IMR-90 (cell line): ENCODE data around the gene CREB5. TPM values are rescaled to one million over a fixed set of nuclear protein-coding genes. Genes with fewer than 3 reads are reported as not detected.
A peak's percentile ranks its signal among the peaks of the same experiment; 100 is the strongest.
"Not testable (repeated sequence)": the region's sequence is repeated elsewhere in the genome, so short reads cannot be mapped to it uniquely, and the experiment has no call there.

Source experiments
- ATAC-seq: fragments of 200-7000 bp; cut with Tn5 transposase; 2 replicates; pipeline ENCODE4 v1.9.1; 2020; ENCODE audit warnings: low read depth, mild to moderate bottlenecking, moderate library complexity
- BruUV-seq: library from RNA; stranded (reverse); fragments of 400-500 nt; replicated peaks from 2 replicates; lab custom pipeline; 2021; lab: Mats Ljungman, UMichigan
- CTCF ChIA-PET: fragments of 300-600 bp; formaldehyde crosslinking; extraction: SDS; loops from one replicate; lab custom pipeline; 2021; ENCODE audit warnings: antibody characterized with exemption; lab: Yijun Ruan, JAX
- POLR2A ChIA-PET: fragments of 300-600 bp; sonication (Branson Sonifier 250); formaldehyde crosslinking; loops from one replicate; lab custom pipeline; 2022; ENCODE audit warnings: antibody characterized with exemption; ENCODE audit not compliant: unreplicated experiment; lab: Charles Lee
- DNase-seq: peaks from one replicate; pipeline ENCODE4 v3.0.0; 2013
- H2AFZ ChIP-seq: replicated peaks from 2 replicates; pipeline ENCODE3; 2013; ENCODE audit warnings: low read length, mild to moderate bottlenecking; ENCODE audit not compliant: poor library complexity
- H2AK5ac ChIP-seq: 2 replicates; pipeline ENCODE4 v1.6.1; 2013; ENCODE audit warnings: low read depth, low read length, inconsistent platforms
- H2AK9ac ChIP-seq: replicated peaks from 2 replicates; pipeline ENCODE3; 2013; ENCODE audit warnings: mild to moderate bottlenecking, low read depth, low read length, moderate library complexity; ENCODE audit not compliant: poor library complexity
- H2BK120ac ChIP-seq: 2 replicates; pipeline ENCODE4 v1.6.1; 2013; ENCODE audit warnings: low read depth, low read length, inconsistent platforms
- H2BK15ac ChIP-seq: 3 replicates; pipeline ENCODE4 v1.6.1; 2013; ENCODE audit warnings: low read depth, low read length, inconsistent platforms
- H2BK20ac ChIP-seq: 2 replicates; pipeline ENCODE4 v1.6.1; 2013; ENCODE audit warnings: low read depth, mild to moderate bottlenecking, inconsistent platforms, low read length, moderate library complexity
- H2BK5ac ChIP-seq: 2 replicates; pipeline ENCODE4 v1.6.1; 2013; ENCODE audit warnings: mild to moderate bottlenecking, low read depth, low read length, inconsistent platforms; ENCODE audit not compliant: poor library complexity, severe bottlenecking
- H3K14ac ChIP-seq: replicated peaks from 2 replicates; pipeline ENCODE4 v1.6.1; 2013; ENCODE audit warnings: low read depth, low read length, inconsistent platforms
- H3K18ac ChIP-seq: 2 replicates; pipeline ENCODE4 v1.6.1; 2013; ENCODE audit warnings: low read depth, low read length, control low read depth
- H3K23ac ChIP-seq: 2 replicates; pipeline ENCODE4 v1.6.1; 2013; ENCODE audit warnings: low read depth, low read length, inconsistent platforms
- H3K27ac ChIP-seq: 2 replicates; pipeline ENCODE4 v1.5.1; 2013; ENCODE audit warnings: mild to moderate bottlenecking, control low read depth, low read length; ENCODE audit not compliant: insufficient read depth
- H3K27me3 ChIP-seq: 2 replicates; pipeline ENCODE4 v1.6.1; 2013; ENCODE audit warnings: low read length; ENCODE audit not compliant: control insufficient read depth, insufficient read depth
- H3K36me3 ChIP-seq: 2 replicates; pipeline ENCODE4 v1.6.1; 2013; ENCODE audit warnings: low read length, mixed read lengths; ENCODE audit not compliant: control insufficient read depth, insufficient read depth
- H3K4ac ChIP-seq: 2 replicates; pipeline ENCODE4 v1.6.1; 2013; ENCODE audit warnings: low read depth, low read length, inconsistent platforms
- H3K4me1 ChIP-seq: 2 replicates; pipeline ENCODE4 v1.6.1; 2013; ENCODE audit warnings: low read length, mixed read lengths; ENCODE audit not compliant: control insufficient read depth, insufficient read depth
- H3K4me2 ChIP-seq: 2 replicates; pipeline ENCODE4 v1.6.1; 2013; ENCODE audit warnings: low read depth, mild to moderate bottlenecking, control low read depth, low read length, moderate library complexity
- H3K4me3 ChIP-seq: 2 replicates; pipeline ENCODE4 v1.5.1; 2013; ENCODE audit warnings: low read depth, mild to moderate bottlenecking, control low read depth, low read length, moderate library complexity; ENCODE audit not compliant: insufficient read depth
- H3K56ac ChIP-seq: 2 replicates; pipeline ENCODE4 v1.6.1; 2013; ENCODE audit warnings: low read length, inconsistent platforms; ENCODE audit not compliant: insufficient read depth; ENCODE audit errors: extremely low read depth
- H3K79me1 ChIP-seq, 2 experiments: 2 replicates each; pipeline ENCODE4 v1.6.1; 2013; ENCODE audit warnings: low read length in 2 of 2, inconsistent platforms in 1 of 2, low read depth in 1 of 2
- H3K9ac ChIP-seq: 2 replicates; pipeline ENCODE4 v1.6.1; 2013; ENCODE audit warnings: low read depth, low read length, control low read depth
- H3K9me1 ChIP-seq: 2 replicates; pipeline ENCODE4 v1.6.1; 2013; ENCODE audit warnings: low read length, inconsistent platforms; ENCODE audit not compliant: insufficient read depth
- H3K9me3 ChIP-seq: 2 replicates; pipeline ENCODE4 v1.6.1; 2013; ENCODE audit warnings: low read length; ENCODE audit not compliant: control insufficient read depth, insufficient read depth
- H4K20me1 ChIP-seq: 2 replicates; pipeline ENCODE4 v1.6.1; 2013; ENCODE audit warnings: low read length, inconsistent platforms; ENCODE audit not compliant: insufficient read depth
- H4K5ac ChIP-seq: 2 replicates; pipeline ENCODE4 v1.6.1; 2013; ENCODE audit warnings: mild to moderate bottlenecking, low read depth, low read length, control low read depth
- H4K8ac ChIP-seq, 2 experiments: 2 replicates each; pipeline ENCODE4 v1.6.1; 2013; ENCODE audit warnings: low read depth in 2 of 2, low read length in 2 of 2, control low read depth in 1 of 2, inconsistent platforms in 1 of 2
- H4K91ac ChIP-seq: 2 replicates; pipeline ENCODE4 v1.6.1; 2013; ENCODE audit warnings: low read depth, low read length, inconsistent platforms; ENCODE audit not compliant: insufficient read depth
- MAFK ChIP-seq: IDR thresholded peaks from 2 replicates; pipeline ENCODE4 v1.6.1; 2012; ENCODE audit warnings: low read depth, low read length, improper control_type of control experiment
- POLR2A ChIP-seq: IDR thresholded peaks from 2 replicates; pipeline ENCODE4 v1.6.1; 2012; ENCODE audit warnings: mild to moderate bottlenecking, low read depth, low read length
- RAD21 ChIP-seq: IDR thresholded peaks from 2 replicates; pipeline ENCODE4 v1.6.1; 2012; ENCODE audit warnings: low read length, improper control_type of control experiment
- WGBS, 2 experiments: methylation state at CpG; one replicate each; pipeline versions ENCODE4 v1.1.5 to v1.1.7; 2013; ENCODE audit warnings: missing lambda C conversion rate in 2 of 2; ENCODE audit not compliant: insufficient read length in 1 of 2; ENCODE audit errors: extremely low coverage in 2 of 2; 5-methylcytosine and 5-hydroxymethylcytosine counted together
- dilution Hi-C: fragments of 300-500 bp; cut with HindIII; formaldehyde crosslinking; loops from one replicate; pipeline ENCODE4 v1.14.3; 2018; ENCODE audit warnings: low sequenced_read_pairs; ENCODE audit not compliant: unreplicated experiment
- in situ Hi-C: fragments of 300-500 bp; cut with MboI; formaldehyde crosslinking; loops from 3 replicates; pipeline ENCODE4 v1.14.3; 2019; ENCODE audit warnings: low sequenced_read_pairs, inconsistent platforms, mixed read lengths
- intact Hi-C: fragments of 100-400 bp; cut with micrococcal nuclease; formaldehyde crosslinking; loops from 2 replicates; pipeline ENCODE4 v1.10.0; 2022
- polyA plus RNA-seq, 3 experiments: library from polyadenylated mRNA; depleted of rRNA; stranded (reverse); fragments of >200 nt; gene quantifications; 2 replicates each; pipeline ENCODE4 v1.2.3, GENCODE V29; 2012; ENCODE audit warnings: low replicate concordance in 1 of 3
- total RNA-seq: library from RNA; depleted of rRNA; stranded (reverse); fragments of >200 nt; gene quantifications from 2 replicates; pipeline ENCODE4 v1.2.3, GENCODE V29; 2012

CREB5 gene
- total and polyA plus RNA-seq, 2 of the 4 experiments (the other 2 are of a cell fraction): 7.3 to 13.1 TPM

DNA sequence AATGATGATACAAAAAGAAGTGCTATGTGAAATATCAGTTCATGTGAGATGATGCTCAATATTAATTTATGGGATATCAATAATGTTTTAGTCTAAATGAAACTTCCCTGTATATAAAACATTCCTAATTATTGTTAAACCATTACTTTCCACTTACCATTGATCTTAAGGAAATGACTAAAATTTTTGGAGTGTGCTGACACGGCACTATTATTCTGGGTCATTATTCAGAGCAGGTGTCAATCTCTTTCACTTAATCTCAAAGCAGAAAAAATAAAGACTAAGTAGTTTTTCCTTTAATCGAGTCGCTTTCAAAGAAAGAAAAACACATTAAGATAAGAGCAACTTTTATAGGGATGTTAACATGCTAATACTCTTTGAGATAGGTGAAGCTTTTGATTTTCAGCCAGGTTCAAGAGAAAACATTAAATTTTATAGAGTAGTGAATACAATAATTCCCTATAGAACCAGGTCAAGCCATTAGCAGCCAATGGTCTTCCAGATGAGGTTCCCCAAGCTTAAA, 11.4 kb upstream of the CREB5 start:
- H4K20me1 ChIP-seq: no peaks in the 10 kb centered on the region
- no peak overlapping the region for H4K91ac ChIP-seq
- H3K27ac ChIP-seq: no peak overlapping the region
- no peak overlapping the region for H3K56ac ChIP-seq
- H3K4ac ChIP-seq: no peak overlapping the region
- WGBS, 2 experiments: no CpG with 5 or more reads among the region's 3 CpGs
- no peak overlapping the region for H2AK5ac ChIP-seq
- CTCF ChIA-PET: no interaction called here
- no peak overlapping the region for H3K9ac ChIP-seq
- no peak overlapping the region for H3K14ac ChIP-seq
- H2BK15ac ChIP-seq: no peak overlapping the region
- H3K4me2 ChIP-seq: no peak overlapping the region
- no peak for DNase-seq
- H3K18ac ChIP-seq: no peak overlapping the region
- no TSS peak for BruUV-seq
- TF ChIP-seq POLR2A (no peak), MAFK (peak; percentile 80), RAD21 (no peak)
- dilution Hi-C loops: no loop called here
- H2AFZ ChIP-seq: no peak overlapping the region
- POLR2A ChIA-PET: no interaction called here
- H4K5ac ChIP-seq: no peak overlapping the region
- in situ Hi-C loops: loop anchor here (10.0 kb wide), 1 partner anchor 106 kb away; no protein-coding TSS in a partner anchor
- H2AK9ac ChIP-seq: no peak overlapping the region
- no peak overlapping the region for H4K8ac ChIP-seq
- H2BK5ac ChIP-seq: no peak overlapping the region
- no peaks in the 10 kb centered on the region for H3K4me1 ChIP-seq
- H3K4me3 ChIP-seq: no peak overlapping the region
- no peak overlapping the region for H3K23ac ChIP-seq
- H3K9me1 ChIP-seq: no peaks in the 10 kb centered on the region
- intact Hi-C loops: no loop called here
- no peak for ATAC-seq
- no peaks in the 10 kb centered on the region for H3K79me1 ChIP-seq
- no peaks in the 10 kb centered on the region; the same call in 1 of the 2 replicates for H3K27me3 ChIP-seq
- no peaks in the 10 kb centered on the region for H3K9me3 ChIP-seq
- no peaks in the 10 kb centered on the region for H3K36me3 ChIP-seq
- no peak overlapping the region for H2BK120ac ChIP-seq
- H2BK20ac ChIP-seq: no peak overlapping the region

GRCh38 chr7:28401567-28401966, 10.8 kb upstream of the CREB5 start:
- H2BK5ac ChIP-seq, BruUV-seq, H2BK120ac ChIP-seq, H2AK9ac ChIP-seq, H3K4me2 ChIP-seq, POLR2A ChIA-PET, dilution Hi-C loops, H2BK20ac ChIP-seq, H3K4ac ChIP-seq, H3K18ac ChIP-seq, intact Hi-C loops, H2AK5ac ChIP-seq, H3K36me3 ChIP-seq, H3K9ac ChIP-seq, H4K91ac ChIP-seq, ATAC-seq, H4K5ac ChIP-seq, H4K20me1 ChIP-seq, H3K9me3 ChIP-seq, CTCF ChIA-PET, H3K9me1 ChIP-seq, H2AFZ ChIP-seq, H3K14ac ChIP-seq, DNase-seq, H3K79me1 ChIP-seq, H3K27me3 ChIP-seq, H3K56ac ChIP-seq, H3K4me3 ChIP-seq, H3K4me1 ChIP-seq, H3K23ac ChIP-seq, H2BK15ac ChIP-seq, H4K8ac ChIP-seq, H3K27ac ChIP-seq: not testable (repeated sequence)
- in situ Hi-C loops: loop anchor here (10.0 kb wide), 1 partner anchor 107 kb away; no protein-coding TSS in a partner anchor
- no CpG with 5 or more reads among the region's 4 CpGs for WGBS, 2 experiments
